GM10847 (cell line): Measurements from ENCODE around the gene FAM107A.

Experiments
- POLR2A ChIP-seq: IDR thresholded peaks from 2 replicates; pipeline ENCODE4 v1.6.1; 2011; ENCODE audit not compliant: insufficient read length; ENCODE audit errors: extremely low read depth

Gene FAM107A

DNA sequence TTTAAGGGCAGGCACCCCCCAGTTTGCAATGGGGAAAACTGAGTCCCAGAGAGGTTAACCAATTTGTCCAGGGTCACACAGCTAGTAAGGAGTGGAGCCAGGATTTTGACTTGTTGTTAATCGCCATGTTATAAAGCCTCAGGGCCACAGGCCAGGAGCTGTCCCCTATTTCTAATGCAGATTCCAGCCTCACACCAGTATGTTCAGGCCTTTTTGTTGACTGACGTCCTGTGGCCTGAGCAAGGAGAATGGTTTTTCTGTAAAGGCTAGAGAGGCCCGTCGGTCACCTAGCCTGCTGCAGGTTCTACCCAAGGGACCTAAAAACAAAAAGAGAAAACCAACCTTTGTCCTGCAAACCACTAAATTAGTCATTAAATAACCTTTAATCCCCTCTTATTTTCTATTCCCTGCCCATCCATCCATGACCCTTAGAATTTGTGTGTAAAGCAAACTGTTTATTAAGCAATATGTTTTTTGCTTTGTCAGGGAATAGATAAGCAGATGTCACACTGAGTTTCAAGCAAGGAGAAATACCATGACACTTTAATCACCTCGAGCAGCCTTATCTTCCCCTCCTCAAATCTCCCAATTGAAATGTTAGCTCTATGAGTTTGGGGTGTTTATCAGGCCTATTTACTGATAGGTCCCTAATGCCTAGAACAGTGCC, 54.3 kb downstream of the FAM107A start:
- TF ChIP-seq POLR2A = no peak

DNA sequence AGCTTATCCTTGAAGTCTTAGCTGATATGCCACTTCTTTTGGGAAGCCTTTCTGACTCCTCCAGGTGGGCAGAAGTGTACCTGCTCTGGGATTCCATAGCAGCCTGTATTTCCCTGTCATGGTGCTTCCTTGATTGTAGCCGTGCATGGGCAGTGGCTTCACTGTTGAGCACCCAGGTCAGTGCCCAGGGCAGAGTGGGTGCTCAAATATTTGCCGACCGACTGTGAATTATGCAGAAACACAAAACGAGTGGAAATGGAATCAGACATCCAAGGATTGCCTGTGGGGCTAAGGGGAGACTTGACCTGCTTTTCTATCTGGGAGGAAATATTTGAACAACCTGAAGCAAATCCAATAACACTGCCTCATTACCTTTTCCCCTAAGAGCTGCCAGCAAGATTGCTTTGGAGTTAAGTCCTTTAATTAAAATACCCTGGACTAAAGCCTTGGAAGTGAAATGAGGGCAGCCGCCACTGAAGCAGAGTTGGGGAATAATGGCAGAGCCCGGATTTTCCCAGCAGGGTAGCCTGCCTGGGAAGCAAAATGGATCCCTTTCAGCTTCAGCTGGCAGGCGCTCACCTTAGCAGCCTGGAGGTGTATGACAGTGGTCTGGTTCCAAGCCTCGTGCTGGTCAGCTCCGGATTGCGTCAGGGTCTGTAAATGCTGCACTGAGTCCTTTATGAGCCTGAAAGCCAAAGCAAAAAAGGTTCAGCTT, 55.1 kb downstream of the FAM107A start:
- TF ChIP-seq POLR2A = no peak

- TF ChIP-seq POLR2A = no peak
Measured at GRCh38 chr3:58521336-58521670, 55.9 kb downstream of the FAM107A start.

DNA sequence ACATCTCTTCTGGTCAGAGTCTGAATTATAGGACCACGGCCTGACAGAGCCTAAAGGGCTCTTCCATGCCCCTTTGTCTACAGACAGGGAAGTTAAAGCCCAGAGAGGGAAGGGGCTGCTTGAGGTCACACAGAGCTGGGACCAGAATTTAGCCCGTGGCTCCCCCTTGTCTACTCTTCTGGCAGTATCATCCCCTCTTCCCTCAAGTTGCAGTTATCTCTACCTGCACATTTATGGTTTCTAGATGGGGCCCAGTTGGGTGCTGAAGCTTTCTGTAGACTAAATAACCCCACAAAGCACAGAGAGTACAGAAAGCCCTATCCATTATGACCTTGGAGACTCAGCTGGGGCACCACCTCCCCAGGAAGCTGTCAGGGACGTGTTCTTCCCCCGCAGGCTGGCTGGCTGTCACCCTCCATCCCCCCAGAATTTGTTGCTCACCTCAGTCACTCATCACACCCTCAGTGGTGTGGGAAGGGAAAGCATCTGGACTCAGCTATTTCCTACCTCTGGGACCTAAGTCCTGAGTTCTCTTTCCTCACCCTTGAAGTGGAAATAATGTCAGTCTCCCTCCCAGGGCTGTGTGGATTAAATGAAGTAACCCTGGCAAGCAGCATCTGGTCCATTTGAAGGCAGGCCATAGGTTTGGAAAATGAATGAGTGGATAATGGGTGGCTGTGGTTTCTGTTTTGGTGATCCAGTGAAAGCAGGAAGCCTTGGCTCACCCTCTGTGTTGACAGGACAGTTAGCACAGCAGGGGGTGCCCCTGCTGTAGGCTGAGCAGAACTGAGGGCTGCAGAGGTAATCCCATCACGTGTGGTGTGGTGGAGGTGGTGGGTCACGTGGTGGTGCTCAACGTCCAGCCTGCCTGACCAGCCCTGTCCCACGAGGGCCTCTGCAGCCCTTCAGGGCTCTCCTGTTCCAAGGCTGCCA, 56.5 kb downstream of the FAM107A start:
- no peak for TF ChIP-seq POLR2A

GRCh38 chr3:58519668-58520402, 57.4 kb downstream of the FAM107A start:
- TF ChIP-seq POLR2A = no peak

DNA sequence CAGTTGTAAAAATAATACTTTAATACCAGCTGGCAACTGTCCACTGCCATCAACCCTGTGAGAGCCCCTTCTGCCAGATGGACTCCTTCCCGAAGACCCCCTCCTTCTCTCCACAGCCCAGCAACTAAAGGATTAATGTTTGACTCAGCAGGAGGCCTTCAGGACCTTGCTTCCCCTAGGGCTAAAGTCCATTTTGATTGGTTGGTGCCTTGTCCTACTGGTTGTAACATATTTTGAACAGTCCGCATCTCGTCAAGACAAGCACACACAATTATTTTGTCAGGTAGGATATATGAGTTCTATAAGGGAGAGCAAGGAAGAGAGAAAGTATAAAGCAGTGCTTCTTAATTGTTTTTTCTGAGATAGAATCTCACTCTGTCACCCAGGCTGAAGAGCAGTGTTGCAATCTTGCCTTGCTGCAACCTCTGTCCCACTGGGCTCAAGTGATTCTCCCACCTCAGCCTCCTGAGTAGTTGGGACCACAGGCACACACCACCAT, 58.9 kb downstream of the FAM107A start:
- no peak for TF ChIP-seq POLR2A

- no peak for TF ChIP-seq POLR2A
Measured at GRCh38 chr3:58514405-58514804, 62.8 kb downstream of the FAM107A start.
